GM21515 (cell line): ENCODE data around the gene RDH5.

ENCODE experiments used
- ATAC-seq: cut with Tn5 transposase; IDR thresholded peaks from one replicate; pipeline ENCODE4 v1.9.1; 2021; ENCODE audit not compliant: unreplicated experiment

Gene RDH5

GRCh38 chr12:55695349-55695748, 24.8 kb upstream of the RDH5 start:
- no peak for ATAC-seq

GRCh38 chr12:55696141-55696540, 24.1 kb upstream of the RDH5 start:
- no peak for ATAC-seq

- no peak for ATAC-seq
These were observed 23.3 kb upstream of the RDH5 start for GRCh38 chr12:55696796-55697462.

- ATAC-seq, result no peak
These were observed 22.5 kb upstream of the RDH5 start for GRCh38 chr12:55697686-55698085.

GRCh38 chr12:55698241-55698955, 21.8 kb upstream of the RDH5 start:
- no peak for ATAC-seq

- no peak for ATAC-seq
These were observed 21.2 kb upstream of the RDH5 start for GRCh38 chr12:55698965-55699364.

GRCh38 chr12:55699471-55700055, 20.6 kb upstream of the RDH5 start:
- no peak for ATAC-seq

- no peak for ATAC-seq
These were observed 19.8 kb upstream of the RDH5 start for GRCh38 chr12:55700255-55701018.

- ATAC-seq, result no peak
These were observed 17.3 kb upstream of the RDH5 start for GRCh38 chr12:55702861-55703260.

- ATAC-seq, result no peak
These were observed 16.9 kb upstream of the RDH5 start for GRCh38 chr12:55703288-55703687.

- no peak for ATAC-seq
These were observed 16.1 kb upstream of the RDH5 start for GRCh38 chr12:55703901-55704761.

GRCh38 chr12:55704824-55705718, 15.1 kb upstream of the RDH5 start:
- ATAC-seq, result no peak

- no peak for ATAC-seq
These were observed 14.3 kb upstream of the RDH5 start for GRCh38 chr12:55705782-55706402.

GRCh38 chr12:55706568-55707218, 13.5 kb upstream of the RDH5 start:
- no peak for ATAC-seq

GRCh38 chr12:55707219-55707671, 12.9 kb upstream of the RDH5 start:
- no peak for ATAC-seq

GRCh38 chr12:55707841-55708694, 12.1 kb upstream of the RDH5 start, which contains the start of gene ITGA7:
Gene ITGA7 (minus strand): TSS chr12:55707904. CDS start chr12:55707682, 222 bp downstream.
- ATAC-seq, result peak; percentile 54

GRCh38 chr12:55708695-55709233, 11.4 kb upstream of the RDH5 start:
- ATAC-seq, result no peak
